ENCODE data around the gene SMURF2. TPM values are rescaled to one million over a fixed set of nuclear protein-coding genes. Genes with fewer than 3 reads are reported as not detected.
A peak's percentile ranks its signal among the peaks of the same experiment; 100 is the strongest.
"Not testable (repeated sequence)": the region's sequence is repeated elsewhere in the genome, so short reads cannot be mapped to it uniquely, and the experiment has no call there.

SMURF2 gene
- total and polyA plus RNA-seq, 7 experiments from 2014 or later, result 8.8 to 35.7 (median 30.9) TPM

GRCh38 chr17:64607862-64608565, 54.1 kb downstream of the SMURF2 start:
- no peak overlapping the region for H3K4me3 ChIP-seq (ENCODE audit: low read length)
- peak overlapping the region in 5 of 9 donors; percentile 3 to 75 (median 26) for H3K27ac Mint-ChIP-seq
- peaks cover 0 to 7% (median 0%) of the 10 kb centered on the region in 5 donors for H3K36me3 Mint-ChIP-seq
- no peaks in the 10 kb centered on the region for H3K27me3 ChIP-seq (ENCODE audit: control insufficient read depth in 2 of 2, insufficient read depth in 2 of 2, low read length in 2 of 2)
- ChIA-PET CTCF (no interaction called here), POLR2A (interaction anchor here (1.7 kb wide), 1 partner anchor 9 kb away, joined by 3 read pairs; no protein-coding TSS in a partner anchor)
- no peaks in the 10 kb centered on the region for H3K36me3 ChIP-seq (ENCODE audit: control insufficient read depth in 2 of 3, insufficient read depth in 3 of 3, low read length in 3 of 3)
- H3K9me3 Mint-ChIP-seq, result peaks cover 0 to 4% (median 0%) of the 10 kb centered on the region in 11 donors
- DNase-seq, result no peak
- intact Hi-C loops (cut with micrococcal nuclease), result no loop called here
- ATAC-seq, result no peak
- H3K4me1 Mint-ChIP-seq, result peaks cover 13 to 47% (median 40%) of the 10 kb centered on the region in 7 donors
- no peaks in the 10 kb centered on the region for H3K27me3 Mint-ChIP-seq
- H3K4me1 ChIP-seq (ENCODE audit: control insufficient read depth in 2 of 2, insufficient read depth in 2 of 2, low read length in 2 of 2), result peaks cover 0 to 2% of the 10 kb centered on the region in 2 donors
- no peaks in the 10 kb centered on the region for H3K9me3 ChIP-seq (ENCODE audit: control insufficient read depth in 2 of 3, low read length in 3 of 3)
- H3K27ac ChIP-seq (ENCODE audit: low read depth, low read length), result no peak overlapping the region
- peak overlapping the region in 1 of 10 donors; percentile 1 for H3K4me3 Mint-ChIP-seq

- H3K27ac ChIP-seq (ENCODE audit: low read depth, low read length); H3K4me1 ChIP-seq (ENCODE audit: control insufficient read depth in 2 of 2, insufficient read depth in 2 of 2, low read length in 2 of 2); H3K36me3 Mint-ChIP-seq; H3K4me3 ChIP-seq (ENCODE audit: low read length); H3K27me3 Mint-ChIP-seq; H3K9me3 Mint-ChIP-seq; H3K4me3 Mint-ChIP-seq; H3K9me3 ChIP-seq (ENCODE audit: control insufficient read depth in 2 of 3, low read length in 3 of 3); H3K36me3 ChIP-seq (ENCODE audit: control insufficient read depth in 2 of 3, insufficient read depth in 3 of 3, low read length in 3 of 3); ATAC-seq; POLR2A ChIA-PET; H3K27me3 ChIP-seq (ENCODE audit: control insufficient read depth in 2 of 2, insufficient read depth in 2 of 2, low read length in 2 of 2); DNase-seq: not testable (repeated sequence)
- H3K27ac Mint-ChIP-seq, result peak overlapping the region in 4 of 9 donors; percentile 5 to 24 (median 16)
- intact Hi-C loops (cut with micrococcal nuclease), result loop anchor here in 1 of 2 donors (5.0 kb wide), 3 partner anchors 43 to 182 kb away; partner anchors contain the start of genes CEP95 and DDX5
- CTCF ChIA-PET, result interaction anchor here (0.6 to 0.9 kb wide), 2 partner anchors 132 to 1065 kb away, joined by 3 read pairs; no protein-coding TSS in a partner anchor
- H3K4me1 Mint-ChIP-seq, result peaks cover 23 to 62% (median 48%) of the 10 kb centered on the region in 7 donors
Observed at GRCh38 chr17:64604532-64604931, 57.6 kb downstream of the SMURF2 start.

- H3K4me3 ChIP-seq (ENCODE audit: low read length), result no peak overlapping the region
- no peaks in the 10 kb centered on the region for H3K27me3 ChIP-seq (ENCODE audit: control insufficient read depth in 2 of 2, insufficient read depth in 2 of 2, low read length in 2 of 2)
- H3K9me3 ChIP-seq (ENCODE audit: control insufficient read depth in 2 of 3, low read length in 3 of 3), result no peaks in the 10 kb centered on the region
- intact Hi-C loops (cut with micrococcal nuclease), result loop anchor here in 1 of 2 donors (5.0 kb wide), 3 partner anchors 43 to 182 kb away; partner anchors contain the start of genes CEP95 and DDX5
- Mint-ChIP-seq H3K4me3 (no peak overlapping the region), H3K4me1 (peaks cover 23 to 62% (median 48%) of the 10 kb centered on the region in 7 donors), H3K27ac (peak overlapping the region in 4 of 9 donors; percentile 5 to 23 (median 13)), H3K9me3 (no peaks in the 10 kb centered on the region), H3K27me3 (no peaks in the 10 kb centered on the region), H3K36me3 (no peaks in the 10 kb centered on the region)
- no peak overlapping the region for H3K27ac ChIP-seq (ENCODE audit: low read depth, low read length)
- H3K36me3 ChIP-seq (ENCODE audit: control insufficient read depth in 2 of 3, insufficient read depth in 3 of 3, low read length in 3 of 3), result no peaks in the 10 kb centered on the region
- CTCF ChIA-PET, result interaction anchor here (0.6 to 0.9 kb wide), 2 partner anchors 133 to 1066 kb away, joined by 3 read pairs; no protein-coding TSS in a partner anchor
- peaks cover 7 to 12% of the 10 kb centered on the region in 2 donors for H3K4me1 ChIP-seq (ENCODE audit: control insufficient read depth in 2 of 2, insufficient read depth in 2 of 2, low read length in 2 of 2)
- ATAC-seq (no peak), DNase-seq (no peak)
- POLR2A ChIA-PET, result no interaction called here
Observed at GRCh38 chr17:64603987-64604386, 58.1 kb downstream of the SMURF2 start.

DNA sequence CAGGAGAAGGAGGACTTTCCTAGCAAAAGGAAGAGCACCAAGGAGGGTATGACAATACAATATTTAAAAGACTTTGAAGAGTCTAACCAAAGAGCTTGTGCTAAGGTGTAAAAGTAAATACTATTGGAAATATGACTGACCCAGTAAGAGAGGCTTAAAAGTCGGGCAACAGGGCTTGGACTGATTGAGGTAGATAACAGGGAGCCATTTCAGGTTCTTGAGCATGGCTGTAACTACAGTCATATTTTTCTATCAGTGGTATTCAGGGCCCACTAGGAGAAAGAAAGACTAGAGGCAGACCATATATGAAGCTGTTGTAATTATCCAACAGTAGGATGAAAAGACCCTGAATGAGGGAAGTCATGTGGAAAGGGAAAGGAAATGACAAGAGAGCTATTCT, 62.3 kb downstream of the SMURF2 start:
- Mint-ChIP-seq H3K4me1 (peaks cover 27 to 56% (median 41%) of the 10 kb centered on the region in 7 donors), H3K36me3 (peaks cover 8 to 17% (median 10%) of the 10 kb centered on the region in 5 donors), H3K27ac (peak overlapping the region; percentile 9 to 95 (median 75)), H3K27me3 (no peaks in the 10 kb centered on the region), H3K4me3 (peak overlapping the region; percentile 65 to 86 (median 76)), H3K9me3 (no peaks in the 10 kb centered on the region)
- no peak overlapping the region for H3K4me3 ChIP-seq (ENCODE audit: low read length)
- ChIA-PET POLR2A (interaction anchor here (0.5 to 1.5 kb wide), 6 partner anchors 9 to 94 kb away, joined by 3 to 6 read pairs (median 4); no protein-coding TSS in a partner anchor), CTCF (interaction anchor here (0.6 to 2.2 kb wide), 4 partner anchors 24 to 294 kb away, joined by 3 to 8 read pairs (median 4); no protein-coding TSS in a partner anchor)
- H3K4me1 ChIP-seq (ENCODE audit: control insufficient read depth in 2 of 2, insufficient read depth in 2 of 2, low read length in 2 of 2), result peaks cover 8 to 14% of the 10 kb centered on the region in 2 donors
- H3K27ac ChIP-seq (ENCODE audit: low read depth, low read length), result peak overlapping the region; percentile 40
- no peaks in the 10 kb centered on the region for H3K9me3 ChIP-seq (ENCODE audit: control insufficient read depth in 2 of 3, low read length in 3 of 3)
- H3K36me3 ChIP-seq (ENCODE audit: control insufficient read depth in 2 of 3, insufficient read depth in 3 of 3, low read length in 3 of 3), result no peaks in the 10 kb centered on the region
- intact Hi-C loops (cut with micrococcal nuclease), result loop anchor here (2.0 to 10.0 kb wide), 5 partner anchors 47 to 178 kb away; partner anchors contain the start of genes CEP95 (in 1 of the 2) and DDX5 (in 1 of the 2)
- H3K27me3 ChIP-seq (ENCODE audit: control insufficient read depth in 2 of 2, insufficient read depth in 2 of 2, low read length in 2 of 2), result no peaks in the 10 kb centered on the region
- DNase-seq (no peak), ATAC-seq (peak; percentile 20)

- peak; percentile 99 for ATAC-seq
- peak overlapping the region; percentile 40 for H3K27ac ChIP-seq (ENCODE audit: low read depth, low read length)
- Mint-ChIP-seq H3K27ac (peak overlapping the region; percentile 64 to 95 (median 79)), H3K27me3 (no peaks in the 10 kb centered on the region), H3K4me1 (peaks cover 27 to 52% (median 38%) of the 10 kb centered on the region in 7 donors), H3K9me3 (no peaks in the 10 kb centered on the region), H3K4me3 (peak overlapping the region; percentile 65 to 86 (median 76)), H3K36me3 (peaks cover 8 to 17% (median 10%) of the 10 kb centered on the region in 5 donors)
- peaks cover 8 to 14% of the 10 kb centered on the region in 2 donors for H3K4me1 ChIP-seq (ENCODE audit: control insufficient read depth in 2 of 2, insufficient read depth in 2 of 2, low read length in 2 of 2)
- CTCF ChIA-PET, result interaction anchor here (1.0 to 2.2 kb wide), 3 partner anchors 24 to 50 kb away, joined by 3 to 8 read pairs (median 4); no protein-coding TSS in a partner anchor
- H3K36me3 ChIP-seq (ENCODE audit: control insufficient read depth in 2 of 3, insufficient read depth in 3 of 3, low read length in 3 of 3), result peaks cover 0 to 4% (median 0%) of the 10 kb centered on the region in 3 experiments
- intact Hi-C loops (cut with micrococcal nuclease), result loop anchor here in 1 of 2 donors (2.0 to 10.0 kb wide), 2 partner anchors 50 to 136 kb away; no protein-coding TSS in a partner anchor
- H3K4me3 ChIP-seq (ENCODE audit: low read length), result no peak overlapping the region
- POLR2A ChIA-PET, result interaction anchor here (0.5 to 1.5 kb wide), 4 partner anchors 9 to 45 kb away, joined by 3 to 5 read pairs (median 3); no protein-coding TSS in a partner anchor
- H3K27me3 ChIP-seq (ENCODE audit: control insufficient read depth in 2 of 2, insufficient read depth in 2 of 2, low read length in 2 of 2), result no peaks in the 10 kb centered on the region
- no peaks in the 10 kb centered on the region for H3K9me3 ChIP-seq (ENCODE audit: control insufficient read depth in 2 of 3, low read length in 3 of 3)
- DNase-seq, result peak; percentile 21 to 60 (median 39)
Observed at GRCh38 chr17:64599187-64599676, 62.9 kb downstream of the SMURF2 start.

- peak overlapping the region in 7 of 10 donors; percentile 65 to 86 (median 75) for H3K4me3 Mint-ChIP-seq
- ATAC-seq (no peak), DNase-seq (no peak)
- H3K9me3 ChIP-seq (ENCODE audit: control insufficient read depth in 2 of 3, low read length in 3 of 3), result no peaks in the 10 kb centered on the region
- peaks cover 0 to 9% (median 0%) of the 10 kb centered on the region in 3 experiments for H3K36me3 ChIP-seq (ENCODE audit: control insufficient read depth in 2 of 3, insufficient read depth in 3 of 3, low read length in 3 of 3)
- peaks cover 27 to 50% (median 34%) of the 10 kb centered on the region in 7 donors for H3K4me1 Mint-ChIP-seq
- no peaks in the 10 kb centered on the region for H3K27me3 ChIP-seq (ENCODE audit: control insufficient read depth in 2 of 2, insufficient read depth in 2 of 2, low read length in 2 of 2)
- no peaks in the 10 kb centered on the region for H3K27me3 Mint-ChIP-seq
- peaks cover 8 to 17% (median 10%) of the 10 kb centered on the region in 5 donors for H3K36me3 Mint-ChIP-seq
- H3K4me3 ChIP-seq (ENCODE audit: low read length), result no peak overlapping the region
- peak overlapping the region; percentile 40 for H3K27ac ChIP-seq (ENCODE audit: low read depth, low read length)
- peak overlapping the region in 8 of 9 donors; percentile 64 to 95 (median 83) for H3K27ac Mint-ChIP-seq
- intact Hi-C loops (cut with micrococcal nuclease), result loop anchor here in 1 of 2 donors (2.0 to 10.0 kb wide), 2 partner anchors 50 to 136 kb away; no protein-coding TSS in a partner anchor
- H3K4me1 ChIP-seq (ENCODE audit: control insufficient read depth in 2 of 2, insufficient read depth in 2 of 2, low read length in 2 of 2), result peaks cover 8 to 14% of the 10 kb centered on the region in 2 donors
- ChIA-PET POLR2A (interaction anchor here (0.6 to 1.5 kb wide), 3 partner anchors 10 to 436 kb away, joined by 3 to 6 read pairs (median 3); no protein-coding TSS in a partner anchor), CTCF (interaction anchor here (0.6 to 1.5 kb wide), 2 partner anchors 49 to 877 kb away, joined by 3 to 4 read pairs; no protein-coding TSS in a partner anchor)
- no peaks in the 10 kb centered on the region for H3K9me3 Mint-ChIP-seq
Observed at GRCh38 chr17:64598672-64599071, 63.4 kb downstream of the SMURF2 start.

Data from naive thymus-derived CD4-positive, alpha-beta T cell (primary cell).